Measurements from ENCODE around the gene ACOX2. TPM values are rescaled to one million over a fixed set of nuclear protein-coding genes. Genes with fewer than 3 reads are reported as not detected.

Gene ACOX2
- total and polyA plus RNA-seq, 2 of the 8 experiments (the other 6 are each of a cell fraction or from before 2014, with no cell fraction given), result 3.2 to 9.2 TPM

- Histone ChIP-seq H2BK15ac (ENCODE audit: low read length) (no peak overlapping the region), H2BK12ac (ENCODE audit: low read depth, low read length) (no peak overlapping the region), H2BK5ac (ENCODE audit: low read depth, low read length) (no peak overlapping the region), H3K9ac (replicated peaks in 1 of 4; ENCODE audit: extremely low read depth in 1 of 4, low read depth in 3 of 4, low read length in 3 of 4) (no peak overlapping the region), H2BK120ac (replicated peaks; ENCODE audit: low read depth, low read length) (no peak overlapping the region), H3K79me1 (ENCODE audit: low read depth, low read length) (peaks cover 3% of the 10 kb centered on the region; the same call in 1 of the 2 replicates), H2AK5ac (ENCODE audit: low read depth, low read length) (no peak overlapping the region), H4K91ac (replicated peaks; ENCODE audit: insufficient read length, low read length) (no peak overlapping the region), H3K4me2 (ENCODE audit: insufficient read depth in 1 of 2, low read depth in 2 of 2, low read length in 2 of 2) (no peak overlapping the region), H3K79me2 (ENCODE audit: control insufficient read depth in 1 of 2, insufficient read depth in 2 of 2, low read length in 2 of 2) (peaks cover 4 to 43% of the 10 kb centered on the region in 2 experiments), H3K23me2 (ENCODE audit: low read depth, low read length) (no peaks in the 10 kb centered on the region), H4K20me1 (replicated peaks in 1 of 2; ENCODE audit: control insufficient read depth in 1 of 2, insufficient read depth in 2 of 2, low read length in 2 of 2) (peaks cover 0 to 5% of the 10 kb centered on the region in 2 experiments), H3K9me3 (ENCODE audit: insufficient read depth in 2 of 2, low read depth in 1 of 2, low read length in 1 of 2) (no peaks in the 10 kb centered on the region), H2BK20ac (ENCODE audit: low read length) (no peak overlapping the region), H3K4me1 (replicated peaks in 1 of 4; ENCODE audit: control insufficient read depth in 3 of 4, insufficient read depth in 4 of 4, low read length in 3 of 4) (no peaks in the 10 kb centered on the region; a peak in 1 of 7 replicates), H3K4me3 (ENCODE audit: extremely low read depth in 1 of 4, insufficient read depth in 2 of 4, low read depth in 3 of 4, low read length in 4 of 4) (no peak overlapping the region), H4K8ac (ENCODE audit: extremely low read depth, insufficient read depth, low read length) (no peak overlapping the region), H3K56ac (replicated peaks; ENCODE audit: insufficient read length, low read depth, low read length) (no peak overlapping the region), H3K14ac (ENCODE audit: insufficient read length) (no peak overlapping the region), H3K23ac (ENCODE audit: insufficient read length) (no peak overlapping the region), H3K36me3 (ENCODE audit: control insufficient read depth in 2 of 4, insufficient read depth in 4 of 4, low read length in 3 of 4) (peaks cover 0 to 30% (median 5%) of the 10 kb centered on the region in 4 experiments; a peak in 4 of 8 replicates), H2AFZ (ENCODE audit: low read length) (no peak overlapping the region), H3K18ac (ENCODE audit: extremely low read depth, low read length) (no peak overlapping the region), H4K5ac (ENCODE audit: insufficient read length, low read depth, low read length) (no peak overlapping the region), H3K4ac (replicated peaks; ENCODE audit: insufficient read length, low read depth, low read length) (no peak overlapping the region), H3K27me3 (replicated peaks in 1 of 4; ENCODE audit: control insufficient read depth in 3 of 4, extremely low read depth in 1 of 4, insufficient read depth in 3 of 4, low read length in 3 of 4) (no peaks in the 10 kb centered on the region), H3K27ac (ENCODE audit: low read depth, low read length) (no peak overlapping the region)
- TF ChIP-seq MAX (IDR thresholded peaks at IDR 0.05), result no peak
- no peak for TF ChIP-seq BRCA1 (IDR thresholded peaks at IDR 0.05; ENCODE audit: low read depth, low read length)
- no peak for TF ChIP-seq TCF12 (IDR thresholded peaks at IDR 0.05; ENCODE audit: low read depth, low read length)
- TF ChIP-seq SIRT6 (IDR thresholded peaks at IDR 0.05; ENCODE audit: low read length), result no peak
- no peak for TF ChIP-seq BCL11A (IDR thresholded peaks at IDR 0.05; ENCODE audit: low read depth in 2 of 2, low read length in 2 of 2)
- no peak for TF ChIP-seq HDAC2 (IDR thresholded peaks at IDR 0.05; ENCODE audit: borderline replicate concordance in 1 of 2, low read depth in 2 of 2, low read length in 2 of 2)
- TF ChIP-seq CBX8 (IDR thresholded peaks at IDR 0.05; ENCODE audit: borderline replicate concordance, low read depth, low read length), result no peak
- TF ChIP-seq RAD21 (IDR thresholded peaks at IDR 0.05 in 1 of 2, conservative IDR thresholded peaks at IDR 0.05 in 1 of 2; ENCODE audit: low read depth in 2 of 2, low read length in 2 of 2), result no peak
- TF ChIP-seq KDM5A (IDR thresholded peaks at IDR 0.05; ENCODE audit: low read length), result no peak
- TF ChIP-seq SRF (IDR thresholded peaks at IDR 0.05; ENCODE audit: low read depth, low read length), result no peak
- TF ChIP-seq RBBP5 (IDR thresholded peaks at IDR 0.05; ENCODE audit: borderline replicate concordance, low read depth, low read length), result no peak
- no peak for TF ChIP-seq ZNF274 (IDR thresholded peaks at IDR 0.05; ENCODE audit: borderline replicate concordance, extremely low read depth, low read length)
- TF ChIP-seq HDAC6 (IDR thresholded peaks at IDR 0.05; ENCODE audit: low read depth, low read length), result no peak
- no peak for TF ChIP-seq PHF8 (conservative IDR thresholded peaks at IDR 0.05; ENCODE audit: low read depth, low read length)
- 84% methylated on average over 1 of the region's 1 CpG; no CpG with 5 or more reads in 1 of the 2 experiments for WGBS, 2 experiments (ENCODE audit: extremely low coverage in 1 of 2, insufficient coverage in 1 of 2, insufficient read length in 1 of 2, insufficient replicate concordance in 2 of 2, low coverage in 1 of 2, low lambda C conversion rate in 2 of 2, missing lambda C conversion rate in 1 of 2)
- CTCF ChIA-PET (ENCODE audit: partially characterized antibody), result interaction anchor here (1.1 kb wide), 1 partner anchor 63 kb away, joined by 4 read pairs; no protein-coding TSS in a partner anchor
- POLR2A ChIA-PET (ENCODE audit: partially characterized antibody), result no interaction called here
- DNase-seq (ENCODE audit: low read depth in 1 of 2, low spot score in 2 of 2) (no peak), FAIRE-seq (no peak)
Observed at GRCh38 chr3:58502872-58503271, 34.1 kb downstream of the ACOX2 start.

Measured in H1 (cell line).